Right renal pelvis (tissue), 4 donors: ENCODE data around the gene ARMC7. TPM values are rescaled to one million over a fixed set of nuclear protein-coding genes. Genes with fewer than 3 reads are reported as not detected.
A peak's percentile ranks its signal among the peaks of the same experiment; 100 is the strongest.
"Not testable (repeated sequence)": the region's sequence is repeated elsewhere in the genome, so short reads cannot be mapped to it uniquely, and the experiment has no call there.

Source experiments
- DNase-seq, 4 donors: peaks; one replicate each; pipeline ENCODE4 v3.0.0-alpha.2; 2013; ENCODE audit warnings: low read depth in 4 of 4, low spot score in 3 of 4, missing footprints in 1 of 4
- polyA plus RNA-seq, 4 donors: library from polyadenylated mRNA; unstranded; fragments of 120-200 nt; gene quantifications; one replicate each; pipeline ENCODE4 v1.2.1, GENCODE V29; 2013; ENCODE audit not compliant: insufficient read length in 4 of 4

Gene ARMC7
- polyA plus RNA-seq, result 10 to 100 TPM; 16.0 to 19.4 (median 18.2) TPM

- peak in 2 of 4 donors; percentile 74 to 81 for DNase-seq
Measured at GRCh38 chr17:75109407-75110233, at the start of gene ARMC7. TSS of gene ARMC7 (plus strand) at chr17:75109969. CDS start at chr17:75110289, 320 bp downstream.

DNA sequence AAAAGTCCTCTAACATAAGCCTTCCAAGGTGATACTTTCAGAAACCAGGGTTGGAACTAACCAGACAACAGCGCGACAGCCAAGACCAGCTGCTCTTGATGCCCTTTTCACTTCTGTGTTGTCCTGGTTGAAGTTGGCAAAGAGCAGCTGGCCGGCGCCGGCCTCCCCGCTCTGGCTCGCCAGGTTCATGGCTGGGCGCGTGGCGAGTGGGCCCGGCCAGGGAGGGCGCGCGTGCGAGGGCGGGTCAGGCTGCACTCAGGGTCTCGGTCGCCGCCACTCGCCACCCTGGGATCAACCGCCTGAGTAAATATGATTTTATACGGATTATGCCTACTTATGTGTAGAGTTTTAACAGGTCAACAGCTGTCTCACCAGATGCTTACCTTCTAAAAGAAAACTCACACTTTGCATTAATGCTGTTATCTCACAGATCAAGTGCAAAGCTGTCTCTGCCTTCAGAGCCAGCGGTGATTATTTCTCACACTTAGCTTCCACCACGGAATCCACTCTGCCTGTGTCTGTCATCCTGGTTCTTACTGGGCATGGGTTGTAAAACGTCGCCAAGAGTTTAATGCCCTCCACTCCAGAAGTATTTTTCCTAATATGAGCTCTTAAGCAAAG is 49.2 kb upstream of the ARMC7 start:
- no peak for DNase-seq

DNA sequence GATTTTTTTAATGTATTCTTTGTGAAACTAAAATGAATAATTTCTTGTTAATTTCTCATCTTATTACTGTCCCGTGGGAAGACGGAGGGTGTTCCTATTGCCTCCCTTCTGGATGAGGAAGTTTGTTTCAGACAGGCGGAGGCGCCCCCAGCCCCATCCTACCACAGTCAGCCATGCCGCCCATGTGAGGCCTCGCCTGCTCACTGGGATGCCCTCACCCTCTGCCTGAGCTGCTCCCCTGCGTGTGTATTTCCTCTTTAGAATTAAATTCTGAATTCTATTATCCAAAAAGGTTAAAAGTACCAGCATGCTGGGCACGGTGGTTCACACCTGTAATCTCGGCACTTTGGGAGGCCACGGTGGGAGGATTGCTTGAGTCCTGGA is 48.7 kb upstream of the ARMC7 start:
- DNase-seq, result no peak

DNA sequence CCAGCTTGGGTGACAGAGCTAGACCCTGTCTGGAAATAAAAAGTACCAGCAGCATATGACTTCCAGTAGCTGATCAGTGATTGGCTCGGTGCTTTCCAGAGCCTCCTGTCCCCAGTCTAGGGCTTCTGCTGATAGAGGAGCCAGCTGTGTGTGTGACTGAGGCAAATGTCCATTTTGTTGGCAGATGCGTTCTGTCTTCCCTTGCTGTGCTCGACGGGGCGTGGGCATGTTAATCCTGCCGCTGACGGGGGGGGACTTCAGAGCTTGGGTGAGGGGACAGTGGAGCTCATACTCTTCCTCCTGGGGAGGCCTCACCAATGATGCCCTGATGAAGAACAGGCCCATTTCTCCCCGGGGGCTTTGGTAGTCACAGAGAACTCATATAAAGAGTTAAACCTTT is 48.2 kb upstream of the ARMC7 start:
- DNase-seq, result no peak

- no peak for DNase-seq
Measured at GRCh38 chr17:75063201-75063600, 46.6 kb upstream of the ARMC7 start.

DNA sequence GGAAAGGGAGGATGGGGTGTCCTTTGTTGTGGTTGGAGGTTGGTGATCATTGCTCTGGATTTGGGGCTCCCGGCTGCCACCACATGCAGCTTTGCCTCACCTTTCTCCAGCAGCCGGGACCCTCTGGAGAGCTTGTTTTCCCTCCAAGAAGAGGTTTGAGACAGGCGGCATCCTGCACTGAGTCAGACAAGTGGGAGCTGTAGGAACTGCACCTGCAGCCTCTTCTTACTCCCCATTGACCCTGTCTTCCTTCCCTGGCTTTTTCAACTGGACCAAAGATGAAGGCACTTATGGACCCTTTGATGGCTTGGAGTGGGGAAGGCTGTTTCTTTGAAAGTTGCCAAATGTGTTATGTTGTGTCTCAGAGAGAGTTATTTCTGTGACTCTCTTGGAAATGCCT is 46.1 kb upstream of the ARMC7 start:
- DNase-seq, result no peak

DNA sequence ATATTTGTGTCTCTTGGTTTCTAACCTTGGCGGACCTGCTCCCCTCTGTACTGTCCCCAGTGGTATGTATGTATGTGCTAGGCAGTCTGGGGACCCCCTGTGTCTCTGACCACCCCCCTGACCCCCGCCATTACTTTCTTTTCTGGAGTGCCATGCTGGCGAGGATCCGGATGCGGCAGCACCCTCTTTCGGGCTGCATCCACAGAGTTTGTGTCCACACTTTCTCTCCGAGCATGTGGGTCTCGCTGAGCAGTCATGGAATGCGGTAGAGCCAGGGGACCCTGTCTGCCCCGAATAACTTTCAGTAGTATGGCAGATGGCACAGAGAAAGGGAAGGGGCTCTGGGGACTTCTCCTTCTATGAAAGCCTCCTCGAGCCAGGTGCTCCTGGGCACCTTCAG is 45.7 kb upstream of the ARMC7 start:
- no peak for DNase-seq

DNA sequence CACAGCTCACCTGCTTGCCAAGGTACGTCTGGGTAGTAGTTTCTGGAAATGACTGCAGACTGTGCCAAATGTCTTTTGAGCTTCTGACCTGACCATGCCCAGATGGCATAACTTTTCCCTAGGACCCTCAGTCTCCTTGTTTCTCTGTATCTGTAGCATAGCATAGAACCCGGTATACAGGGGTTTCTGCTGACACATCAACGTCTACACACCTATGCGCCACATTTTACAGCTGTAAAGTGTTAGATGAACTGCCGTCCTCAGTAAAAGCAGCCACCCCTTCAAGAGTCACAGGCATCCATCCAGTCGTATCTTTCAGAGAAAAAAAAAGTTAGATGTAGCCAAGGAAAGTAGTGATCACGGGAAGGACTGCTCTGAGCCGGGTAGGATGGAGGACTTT is 45.3 kb upstream of the ARMC7 start:
- DNase-seq, result no peak

DNA sequence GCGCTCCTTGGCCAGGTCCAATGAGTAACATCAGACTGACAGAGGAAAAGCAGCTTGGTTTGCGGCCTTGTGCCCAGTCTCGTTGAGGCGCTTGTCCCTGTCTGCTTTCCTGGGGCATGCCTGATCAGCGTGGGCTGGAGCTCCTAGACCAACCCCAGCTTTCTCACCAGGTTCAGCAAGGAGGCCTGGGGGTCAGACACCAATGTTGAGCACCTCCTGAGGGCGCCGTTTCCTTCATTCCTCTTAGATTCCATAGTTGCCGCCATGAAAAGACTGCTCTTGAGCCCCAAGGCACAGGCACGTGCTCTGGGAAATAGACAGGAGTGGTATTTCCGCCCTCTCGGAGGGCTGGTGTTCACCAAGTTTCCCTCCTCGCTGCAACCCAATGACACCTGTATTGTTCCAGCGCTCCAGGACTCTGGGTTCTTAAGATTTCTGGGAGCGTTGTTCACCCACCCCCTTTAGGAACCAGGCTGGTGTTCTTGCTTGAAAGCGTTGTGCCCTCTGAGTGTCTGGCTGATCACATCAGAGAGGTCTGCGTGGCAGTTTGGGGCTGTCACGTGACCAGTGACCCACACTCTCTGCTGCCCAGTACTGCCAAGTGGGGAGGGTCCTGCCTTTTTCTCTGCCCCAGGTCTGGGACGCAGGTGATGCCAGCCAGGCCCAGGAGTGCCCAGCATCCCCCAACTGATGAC is 44.8 kb upstream of the ARMC7 start:
- no peak for DNase-seq

DNA sequence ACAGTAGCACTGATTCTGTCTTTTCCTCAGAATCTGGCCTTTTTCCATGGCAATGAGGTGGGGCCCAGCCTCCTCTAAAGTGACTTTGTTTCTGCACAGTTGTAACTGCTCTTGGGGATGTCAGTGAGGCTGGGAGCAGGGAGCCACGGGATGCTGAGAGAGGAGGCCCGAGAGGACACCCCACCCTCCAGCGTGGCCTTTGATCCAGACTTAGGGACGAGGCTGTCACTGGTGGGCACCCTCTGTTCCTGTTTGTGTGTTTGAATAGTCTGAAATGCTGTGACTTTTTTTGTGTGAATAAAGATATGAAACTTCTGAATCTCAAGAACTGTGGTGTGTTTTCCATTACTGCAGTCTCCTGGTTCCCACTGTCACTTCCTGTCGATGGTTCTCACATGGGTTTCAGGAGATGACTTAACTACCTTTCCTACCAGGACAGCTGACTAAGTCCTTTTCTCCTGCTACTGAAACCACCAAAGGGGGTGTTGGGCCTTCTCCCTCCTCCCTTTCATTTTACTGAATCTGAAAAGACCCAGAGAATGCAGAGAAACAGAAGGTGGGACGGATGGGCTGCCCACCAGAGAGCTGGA is 44.1 kb upstream of the ARMC7 start:
- DNase-seq, result no peak

- DNase-seq, result no peak
Measured at GRCh38 chr17:75067856-75068255, 41.9 kb upstream of the ARMC7 start.

GRCh38 chr17:75068750-75069149 is 41.0 kb upstream of the ARMC7 start:
- DNase-seq, result no peak

DNA sequence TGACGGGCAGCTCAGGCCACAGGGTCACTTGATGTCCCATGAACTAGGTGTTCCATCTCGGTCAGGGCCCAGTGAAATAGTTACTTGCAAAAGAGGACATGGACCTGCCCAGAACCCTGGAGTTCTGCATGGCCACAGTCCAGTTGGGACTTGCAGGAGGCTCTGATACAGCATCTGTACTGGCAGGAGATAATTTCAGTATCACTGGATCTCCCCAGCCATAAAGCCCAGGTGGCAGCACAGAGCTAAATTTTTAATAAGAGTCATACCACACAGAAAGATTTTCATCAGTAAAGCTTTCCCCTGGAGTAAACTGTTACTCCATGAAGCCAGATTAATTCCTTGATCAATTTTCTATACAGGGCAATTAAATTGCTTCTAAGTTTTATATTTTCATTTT is 40.0 kb upstream of the ARMC7 start:
- DNase-seq, result no peak

- not testable (repeated sequence) for DNase-seq
Measured at GRCh38 chr17:75071478-75072271, 38.1 kb upstream of the ARMC7 start.

DNA sequence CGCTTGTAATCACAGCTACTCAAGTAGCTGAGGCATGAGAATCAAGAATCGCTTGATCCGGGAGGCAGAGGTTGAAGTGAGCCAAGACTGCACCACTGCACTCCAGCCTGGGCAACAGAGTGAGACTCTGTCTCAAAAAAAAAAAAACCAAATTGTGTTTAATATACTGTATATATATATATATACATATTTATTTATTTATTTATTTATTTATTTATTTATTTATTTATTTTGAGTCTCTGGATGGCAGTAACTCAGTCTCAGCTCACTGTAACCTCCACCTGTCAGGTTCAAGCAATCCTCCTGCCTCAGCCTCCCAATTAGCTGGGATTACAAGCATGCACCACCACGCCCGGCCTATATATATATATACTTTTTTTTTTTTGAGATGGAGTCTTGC is 36.9 kb upstream of the ARMC7 start:
- not testable (repeated sequence) for DNase-seq

DNA sequence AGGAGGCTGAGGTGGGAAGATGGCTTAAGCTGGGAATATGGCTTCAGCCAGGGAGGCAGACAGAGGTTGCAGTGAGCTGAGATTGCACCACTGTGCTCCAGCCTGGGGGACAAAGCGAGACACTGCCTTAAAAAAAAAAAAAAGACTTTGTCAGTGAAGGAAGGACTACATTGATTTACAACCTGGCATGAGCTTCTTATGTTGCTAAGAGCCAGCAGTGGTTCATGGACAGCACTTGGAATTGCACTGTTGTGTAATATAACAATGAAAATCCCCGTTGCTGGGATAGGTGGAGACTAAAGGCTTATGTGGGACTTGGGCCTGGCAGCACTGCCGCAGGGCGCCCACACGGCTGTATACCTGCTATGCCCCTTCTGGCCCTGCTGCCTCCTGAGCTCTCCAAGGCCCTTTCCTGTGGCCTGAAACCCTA is 36.1 kb upstream of the ARMC7 start:
- no peak for DNase-seq

DNA sequence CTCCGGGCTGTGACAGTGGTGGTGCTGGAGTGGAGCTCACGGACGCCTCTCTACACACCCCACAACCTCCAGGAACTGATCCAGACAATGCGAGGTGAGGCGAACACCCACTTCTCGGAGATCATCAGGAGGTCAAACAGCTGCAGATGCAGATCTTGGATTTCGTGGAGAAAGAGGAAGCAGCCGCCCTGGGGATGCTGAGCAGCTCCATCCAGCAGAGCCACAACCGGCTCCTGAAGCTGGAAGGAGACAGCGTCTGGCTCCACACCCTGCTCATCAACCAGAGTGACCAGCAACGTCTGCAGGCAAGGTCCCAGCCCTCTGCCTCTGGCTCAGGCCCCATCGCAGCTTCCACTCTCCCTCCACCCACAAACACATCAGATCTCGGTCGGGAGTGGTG is 35.2 kb upstream of the ARMC7 start:
- no peak for DNase-seq

DNA sequence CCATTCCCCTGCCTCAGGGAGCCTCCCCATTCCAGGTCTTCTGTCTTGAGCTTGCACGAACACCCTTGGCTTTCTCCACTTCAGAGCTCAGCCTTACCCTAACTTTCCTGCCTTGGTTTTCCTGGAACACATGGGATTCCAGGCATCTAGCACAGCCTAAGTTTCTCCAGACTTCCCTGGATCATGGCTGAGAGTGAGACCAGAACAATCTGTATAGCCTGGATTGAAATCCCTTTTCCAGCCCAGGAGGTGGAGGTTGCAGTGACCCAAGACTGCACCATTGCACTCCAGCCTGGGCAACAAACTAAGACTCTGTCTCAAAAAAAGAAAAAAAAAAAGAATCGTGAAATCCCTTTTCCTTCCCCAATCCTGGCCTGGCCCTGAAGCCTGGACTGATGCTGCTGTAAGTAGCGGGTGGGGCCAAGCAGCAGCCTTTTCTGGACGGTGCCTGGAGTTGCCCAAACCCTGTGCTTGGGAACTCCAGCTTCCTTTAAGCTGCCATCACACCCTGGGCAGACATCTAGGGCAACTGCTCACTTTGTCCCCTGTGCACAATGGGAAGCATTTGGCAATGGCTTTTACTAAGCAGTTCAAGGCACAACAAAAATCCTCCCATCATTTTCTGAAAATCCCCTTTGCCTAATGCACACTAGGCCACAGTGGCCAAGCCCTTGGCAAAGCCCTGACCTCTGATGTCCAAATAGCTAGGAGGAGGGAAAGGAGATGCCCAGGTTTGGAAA is 34.0 kb upstream of the ARMC7 start:
- DNase-seq, result no peak

DNA sequence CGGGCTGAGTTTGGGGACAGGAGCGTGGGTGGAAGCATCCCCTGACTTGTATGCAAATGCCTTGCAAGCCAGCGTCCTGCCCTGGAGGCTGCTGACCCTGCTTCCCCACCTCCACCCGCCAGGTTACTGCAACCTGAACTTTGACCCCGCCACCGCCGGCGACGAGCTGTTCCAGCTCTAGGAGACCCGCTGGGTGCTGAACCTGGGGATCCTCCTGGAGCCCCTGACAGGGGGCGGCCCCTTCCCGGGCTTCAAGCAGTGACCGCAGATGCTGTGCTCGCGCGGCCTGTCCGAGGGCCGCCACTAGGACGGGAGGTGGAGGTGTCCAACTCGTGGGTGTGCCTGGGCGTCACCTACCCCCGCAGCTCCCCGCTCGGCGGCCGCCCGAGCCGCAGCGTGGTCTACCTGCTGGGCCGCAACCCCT is 32.7 kb upstream of the ARMC7 start:
- DNase-seq, result no peak
